Diencephalon (tissue), 1 donor: Measurements from ENCODE around the gene KDM6B. TPM values are rescaled to one million over a fixed set of nuclear protein-coding genes. Genes with fewer than 3 reads are reported as not detected.

ENCODE experiments used
- total RNA-seq: library from RNA; depleted of rRNA; stranded (reverse); fragments of >200 nt; gene quantifications from one replicate; pipeline ENCODE4 v1.2.3, GENCODE V29; 2014

Gene KDM6B
- total RNA-seq: 13.1 TPM

GRCh38 chr17:7833795-7834541, at the start of gene KDM6B:
KDM6B (plus strand) TSS chr17:7834217; CDS start chr17:7845555, 11,338 bp downstream.

GRCh38 chr17:7854851-7855659, 21.0 kb downstream of the KDM6B start, which contains the start of gene TMEM88:
TMEM88 (plus strand) TSS chr17:7855066; CDS start chr17:7855075, 9 bp downstream.

GRCh38 chr17:7856811-7857712, 23.0 kb downstream of the KDM6B start, which contains the start of gene NAA38:
NAA38 (minus strand) TSS chr17:7857559; CDS start chr17:7857463, 96 bp downstream.

GRCh38 chr17:7857713-7858521, 23.9 kb downstream of the KDM6B start, which contains the start of gene CYB5D1:
CYB5D1 (plus strand) TSS chr17:7858003; CDS start chr17:7858135, 132 bp downstream.

Other genes with a start within 250 kb of the KDM6B start
- 1.4 TPM for gene SOX15, start 244.1 kb upstream of the KDM6B start, total RNA-seq
- 46.1 TPM for gene FXR2, start 219.3 kb upstream of the KDM6B start, total RNA-seq
- 30.7 TPM for gene SAT2, start 206.4 kb upstream of the KDM6B start, total RNA-seq
- not detected for gene SHBG, start 204.1 kb upstream of the KDM6B start, total RNA-seq
- 27.5 TPM for gene ATP1B2, start 183.3 kb upstream of the KDM6B start, total RNA-seq
- gene TP53, start 146.7 kb upstream of the KDM6B start, total RNA-seq: 10.6 TPM
- gene WRAP53, start 145.7 kb upstream of the KDM6B start, total RNA-seq: 7.8 TPM
- gene EFNB3, start 129.0 kb upstream of the KDM6B start, total RNA-seq: 42.4 TPM
- gene DNAH2, start 116.5 kb upstream of the KDM6B start, total RNA-seq: 2.5 TPM
- gene TMEM88, start 20.8 kb downstream of the KDM6B start, total RNA-seq: 2.3 TPM
- 42.2 TPM for gene NAA38, start 23.3 kb downstream of the KDM6B start, total RNA-seq
- 22.6 TPM for gene CYB5D1, start 23.8 kb downstream of the KDM6B start, total RNA-seq
- gene CHD3, start 54.6 kb downstream of the KDM6B start, total RNA-seq: 206 TPM
- gene RNF227, start 82.1 kb downstream of the KDM6B start, total RNA-seq: 8.1 TPM
- 3.7 TPM for gene KCNAB3, start 95.6 kb downstream of the KDM6B start, total RNA-seq
- gene TRAPPC1, start 97.7 kb downstream of the KDM6B start, total RNA-seq: 21.9 TPM
- 31.6 TPM for gene CNTROB, start 98.0 kb downstream of the KDM6B start, total RNA-seq
- gene GUCY2D, start 168.4 kb downstream of the KDM6B start, total RNA-seq: not detected
- not detected for gene ALOX15B, start 204.8 kb downstream of the KDM6B start, total RNA-seq